SK-N-SH treated with all-trans-retinoic acid at 6 μM for 48 hours (cell line): ENCODE data around the gene ADGRG1.

ENCODE experiments used
- ATAC-seq: fragments of 200-7000 bp; cut with Tn5 transposase; 3 replicates; pipeline ENCODE4 v1.9.1; 2020; ENCODE audit warnings: mild to moderate bottlenecking, moderate library complexity
- ARNTL ChIP-seq: fragments of 450-650 bp; formaldehyde crosslinking; IDR thresholded peaks from 2 replicates; pipeline ENCODE4 v1.5.0; 2020; ENCODE audit warnings: low read depth, mild to moderate bottlenecking, moderate library complexity, borderline replicate concordance
- BACH2 ChIP-seq: fragments of 250-450 bp; sonication (Bioruptor Pico); IDR thresholded peaks from 2 replicates; pipeline ENCODE4 v1.9.0; 2021; ENCODE audit warnings: mild to moderate bottlenecking, borderline replicate concordance
- CSDC2 ChIP-seq: fragments of 250-450 bp; sonication (Bioruptor Pico); IDR thresholded peaks from 2 replicates; pipeline ENCODE4 v1.5.0; 2020; ENCODE audit warnings: mild to moderate bottlenecking, moderate library complexity
- CSRNP3 ChIP-seq: fragments of 250-450 bp; sonication (Bioruptor Pico); IDR thresholded peaks from 2 replicates; pipeline ENCODE4 v1.5.1; 2021; ENCODE audit warnings: mild to moderate bottlenecking, moderate library complexity
- ESRRG ChIP-seq: fragments of 250-450 bp; sonication (Bioruptor Pico); IDR thresholded peaks from 2 replicates; pipeline ENCODE4 v1.6.1; 2021; ENCODE audit warnings: mild to moderate bottlenecking
- GLIS3 ChIP-seq: fragments of 250-450 bp; sonication (Bioruptor Pico); IDR thresholded peaks from 2 replicates; pipeline ENCODE4 v1.5.0; 2020; ENCODE audit warnings: mild to moderate bottlenecking, moderate library complexity
- ISL1 ChIP-seq: fragments of 250-450 bp; sonication (Bioruptor Pico); IDR thresholded peaks from 2 replicates; pipeline ENCODE4 v2.1.2; 2022; ENCODE audit warnings: mild to moderate bottlenecking, moderate library complexity
- OSR1 ChIP-seq: fragments of 250-450 bp; sonication (Bioruptor Pico); IDR thresholded peaks from 2 replicates; pipeline ENCODE4 v1.8.0; 2022; ENCODE audit warnings: moderate library complexity, mild to moderate bottlenecking, inconsistent platforms
- PPARA ChIP-seq: fragments of 250-450 bp; sonication (Bioruptor Pico); IDR thresholded peaks from 2 replicates; pipeline ENCODE4 v1.5.0; 2020; ENCODE audit warnings: mild to moderate bottlenecking, borderline replicate concordance
- RARB ChIP-seq: fragments of 250-450 bp; sonication (Bioruptor Pico); IDR thresholded peaks from 2 replicates; pipeline ENCODE4 v1.8.0; 2021; ENCODE audit warnings: mild to moderate bottlenecking, moderate library complexity
- SNAI2 ChIP-seq: fragments of 250-450 bp; sonication (Bioruptor Pico); IDR thresholded peaks from 2 replicates; pipeline ENCODE4 v1.5.0; 2020; ENCODE audit warnings: mild to moderate bottlenecking, moderate library complexity
- TCF4 ChIP-seq: fragments of 250-450 bp; sonication (Bioruptor Pico); IDR thresholded peaks from 2 replicates; pipeline ENCODE4 v1.8.0; 2021; ENCODE audit warnings: mild to moderate bottlenecking, moderate library complexity, borderline replicate concordance
- TOX ChIP-seq: fragments of 250-450 bp; sonication (Bioruptor Pico); IDR thresholded peaks from 2 replicates; pipeline ENCODE4 v1.8.0; 2021; ENCODE audit warnings: mild to moderate bottlenecking, moderate library complexity, borderline replicate concordance
- ZC3H10 ChIP-seq: fragments of 250-450 bp; sonication (Bioruptor Pico); IDR thresholded peaks from 2 replicates; pipeline ENCODE4 v1.5.1; 2021; ENCODE audit warnings: mild to moderate bottlenecking, moderate library complexity
- ZFP3 ChIP-seq: fragments of 250-450 bp; sonication (Bioruptor Pico); IDR thresholded peaks from 2 replicates; pipeline ENCODE4 v1.5.0; 2020; ENCODE audit warnings: mild to moderate bottlenecking, moderate library complexity
- ZFP30 ChIP-seq: fragments of 450-650 bp; formaldehyde crosslinking; IDR thresholded peaks from 2 replicates; pipeline ENCODE4 v1.5.0; 2022; ENCODE audit warnings: mild to moderate bottlenecking, moderate library complexity
- ZNF565 ChIP-seq: fragments of 450-650 bp; formaldehyde crosslinking; conservative IDR thresholded peaks from 2 replicates; pipeline ENCODE4 v1.5.0; 2020; ENCODE audit warnings: low read depth, mild to moderate bottlenecking, moderate library complexity
- ZNF70 ChIP-seq: fragments of 450-650 bp; formaldehyde crosslinking; IDR thresholded peaks from 2 replicates; pipeline ENCODE4 v1.5.0; 2020; ENCODE audit warnings: mild to moderate bottlenecking, moderate library complexity
- ZNF8 ChIP-seq: fragments of 450-650 bp; formaldehyde crosslinking; IDR thresholded peaks from 2 replicates; pipeline ENCODE4 v1.5.0; 2020; ENCODE audit warnings: mild to moderate bottlenecking, moderate library complexity
- TF ChIP-seq, protein P1 (sequence below): fragments of 250-450 bp; sonication (Bioruptor Pico); IDR thresholded peaks from 2 replicates; pipeline ENCODE4 v1.8.0; 2021; ENCODE audit warnings: low read depth, mild to moderate bottlenecking, moderate library complexity, borderline replicate concordance
- TF ChIP-seq, protein P2 (sequence below): fragments of 250-450 bp; sonication (Bioruptor Pico); IDR thresholded peaks from 2 replicates; pipeline ENCODE4 v1.5.1; 2020; ENCODE audit warnings: low read depth, mild to moderate bottlenecking, moderate library complexity
- TF ChIP-seq, protein P3 (sequence below): fragments of 250-450 bp; sonication (Bioruptor Pico); IDR thresholded peaks from 2 replicates; pipeline ENCODE4 v1.5.0; 2020; ENCODE audit warnings: mild to moderate bottlenecking, moderate library complexity

Gene ADGRG1

GRCh38 chr16:57677622-57678369, 49.4 kb downstream of the ADGRG1 start:
- peak; percentile 36; the same call in 2 of the 3 replicates for ATAC-seq
- TF ChIP-seq, protein P1, sequence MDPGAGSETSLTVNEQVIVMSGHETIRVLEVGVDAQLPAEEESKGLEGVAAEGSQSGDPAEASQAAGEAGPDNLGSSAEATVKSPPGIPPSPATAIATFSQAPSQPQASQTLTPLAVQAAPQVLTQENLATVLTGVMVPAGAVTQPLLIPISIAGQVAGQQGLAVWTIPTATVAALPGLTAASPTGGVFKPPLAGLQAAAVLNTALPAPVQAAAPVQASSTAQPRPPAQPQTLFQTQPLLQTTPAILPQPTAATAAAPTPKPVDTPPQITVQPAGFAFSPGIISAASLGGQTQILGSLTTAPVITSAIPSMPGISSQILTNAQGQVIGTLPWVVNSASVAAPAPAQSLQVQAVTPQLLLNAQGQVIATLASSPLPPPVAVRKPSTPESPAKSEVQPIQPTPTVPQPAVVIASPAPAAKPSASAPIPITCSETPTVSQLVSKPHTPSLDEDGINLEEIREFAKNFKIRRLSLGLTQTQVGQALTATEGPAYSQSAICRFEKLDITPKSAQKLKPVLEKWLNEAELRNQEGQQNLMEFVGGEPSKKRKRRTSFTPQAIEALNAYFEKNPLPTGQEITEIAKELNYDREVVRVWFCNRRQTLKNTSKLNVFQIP = no peak
- TF ChIP-seq ISL1 = no peak
- TF ChIP-seq TOX (CRISPR knock-in tag) = no peak
- no peak for TF ChIP-seq TCF4 (CRISPR knock-in tag)
- no peak for TF ChIP-seq ESRRG (CRISPR knock-in tag)
- no peak for TF ChIP-seq ZNF8
- TF ChIP-seq BACH2 (CRISPR knock-in tag) = no peak
- no peak for TF ChIP-seq PPARA
- TF ChIP-seq ZFP30 (CRISPR knock-in tag) = no peak
- TF ChIP-seq ZNF565 (CRISPR knock-in tag) = no peak
- TF ChIP-seq SNAI2 (CRISPR knock-in tag) = no peak
- TF ChIP-seq ZNF70 (CRISPR knock-in tag) = no peak
- no peak for TF ChIP-seq ZC3H10
- TF ChIP-seq, protein P2, sequence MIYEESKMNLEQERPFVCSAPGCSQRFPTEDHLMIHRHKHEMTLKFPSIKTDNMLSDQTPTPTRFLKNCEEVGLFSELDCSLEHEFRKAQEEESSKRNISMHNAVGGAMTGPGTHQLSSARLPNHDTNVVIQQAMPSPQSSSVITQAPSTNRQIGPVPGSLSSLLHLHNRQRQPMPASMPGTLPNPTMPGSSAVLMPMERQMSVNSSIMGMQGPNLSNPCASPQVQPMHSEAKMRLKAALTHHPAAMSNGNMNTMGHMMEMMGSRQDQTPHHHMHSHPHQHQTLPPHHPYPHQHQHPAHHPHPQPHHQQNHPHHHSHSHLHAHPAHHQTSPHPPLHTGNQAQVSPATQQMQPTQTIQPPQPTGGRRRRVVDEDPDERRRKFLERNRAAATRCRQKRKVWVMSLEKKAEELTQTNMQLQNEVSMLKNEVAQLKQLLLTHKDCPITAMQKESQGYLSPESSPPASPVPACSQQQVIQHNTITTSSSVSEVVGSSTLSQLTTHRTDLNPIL = no peak
- TF ChIP-seq OSR1 (CRISPR knock-in tag) = no peak
- no peak for TF ChIP-seq CSRNP3
- no peak for TF ChIP-seq ZFP3 (CRISPR knock-in tag)
- TF ChIP-seq, protein P3, sequence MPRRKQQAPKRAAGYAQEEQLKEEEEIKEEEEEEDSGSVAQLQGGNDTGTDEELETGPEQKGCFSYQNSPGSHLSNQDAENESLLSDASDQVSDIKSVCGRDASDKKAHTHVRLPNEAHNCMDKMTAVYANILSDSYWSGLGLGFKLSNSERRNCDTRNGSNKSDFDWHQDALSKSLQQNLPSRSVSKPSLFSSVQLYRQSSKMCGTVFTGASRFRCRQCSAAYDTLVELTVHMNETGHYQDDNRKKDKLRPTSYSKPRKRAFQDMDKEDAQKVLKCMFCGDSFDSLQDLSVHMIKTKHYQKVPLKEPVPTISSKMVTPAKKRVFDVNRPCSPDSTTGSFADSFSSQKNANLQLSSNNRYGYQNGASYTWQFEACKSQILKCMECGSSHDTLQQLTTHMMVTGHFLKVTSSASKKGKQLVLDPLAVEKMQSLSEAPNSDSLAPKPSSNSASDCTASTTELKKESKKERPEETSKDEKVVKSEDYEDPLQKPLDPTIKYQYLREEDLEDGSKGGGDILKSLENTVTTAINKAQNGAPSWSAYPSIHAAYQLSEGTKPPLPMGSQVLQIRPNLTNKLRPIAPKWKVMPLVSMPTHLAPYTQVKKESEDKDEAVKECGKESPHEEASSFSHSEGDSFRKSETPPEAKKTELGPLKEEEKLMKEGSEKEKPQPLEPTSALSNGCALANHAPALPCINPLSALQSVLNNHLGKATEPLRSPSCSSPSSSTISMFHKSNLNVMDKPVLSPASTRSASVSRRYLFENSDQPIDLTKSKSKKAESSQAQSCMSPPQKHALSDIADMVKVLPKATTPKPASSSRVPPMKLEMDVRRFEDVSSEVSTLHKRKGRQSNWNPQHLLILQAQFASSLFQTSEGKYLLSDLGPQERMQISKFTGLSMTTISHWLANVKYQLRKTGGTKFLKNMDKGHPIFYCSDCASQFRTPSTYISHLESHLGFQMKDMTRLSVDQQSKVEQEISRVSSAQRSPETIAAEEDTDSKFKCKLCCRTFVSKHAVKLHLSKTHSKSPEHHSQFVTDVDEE = no peak
- no peak for TF ChIP-seq GLIS3 (CRISPR knock-in tag)

GRCh38 chr16:57679016-57679415, 50.6 kb downstream of the ADGRG1 start:
- TF ChIP-seq, protein P1 = no peak
- TF ChIP-seq PPARA (no peak), OSR1 (CRISPR knock-in tag) (no peak), RARB (CRISPR knock-in tag) (no peak), TCF4 (CRISPR knock-in tag) (no peak), GLIS3 (CRISPR knock-in tag) (no peak), ESRRG (CRISPR knock-in tag) (no peak), ARNTL (CRISPR knock-in tag) (no peak), CSDC2 (CRISPR knock-in tag) (no peak), ZNF70 (CRISPR knock-in tag) (no peak), ZNF565 (CRISPR knock-in tag) (no peak), BACH2 (CRISPR knock-in tag) (no peak), ZFP30 (CRISPR knock-in tag) (no peak)
- TF ChIP-seq, protein P2 = no peak
- TF ChIP-seq, protein P3 = no peak
- ATAC-seq = no peak
